HepG2 (cell line): ENCODE data around the gene MAML1. TPM values are rescaled to one million over a fixed set of nuclear protein-coding genes. Genes with fewer than 3 reads are reported as not detected.

Experiments used
- GFI1 ChIP-seq: sonication (generic); formaldehyde crosslinking; IDR thresholded peaks from 2 replicates; pipeline ENCODE4 v1.5.0; 2020; ENCODE audit warnings: missing genetic modification reagents, mild to moderate bottlenecking, borderline replicate concordance
- HDAC1 ChIP-seq: sonication (generic); formaldehyde crosslinking; IDR thresholded peaks from 2 replicates; pipeline ENCODE4 v1.5.1; 2020; ENCODE audit warnings: mild to moderate bottlenecking, missing genetic modification reagents
- HOXA3 ChIP-seq: sonication (generic); formaldehyde crosslinking; IDR thresholded peaks from 2 replicates; pipeline ENCODE4 v1.5.0; 2020; ENCODE audit warnings: missing genetic modification reagents
- KLF9 ChIP-seq: IDR thresholded peaks from 2 replicates; pipeline ENCODE4 v1.6.1; 2016; ENCODE audit warnings: low read depth
- MAX ChIP-seq: IDR thresholded peaks from 2 replicates; pipeline ENCODE4 v1.6.1; 2012; ENCODE audit warnings: inconsistent platforms
- MBD4 ChIP-seq: IDR thresholded peaks from 2 replicates; pipeline ENCODE4 v1.6.1; 2012; ENCODE audit warnings: low read length, inconsistent platforms, borderline replicate concordance
- MXD3 ChIP-seq: IDR thresholded peaks from 2 replicates; pipeline ENCODE4 v1.6.1; 2016; ENCODE audit warnings: mild to moderate bottlenecking, missing biosample characterization, missing genetic modification reagents
- PTBP1 ChIP-seq: fragments of 200-400 bp; formaldehyde crosslinking; IDR thresholded peaks from 2 replicates; pipeline ENCODE4 v1.6.1; 2018; ENCODE audit warnings: low read length, low read depth; ENCODE audit not compliant: poor library complexity, severe bottlenecking
- SP140L ChIP-seq: sonication (generic); formaldehyde crosslinking; IDR thresholded peaks from 2 replicates; pipeline ENCODE4 v1.4.0; 2020; ENCODE audit warnings: missing genetic modification reagents, borderline replicate concordance
- TBL1XR1 ChIP-seq: fragments of 150-350 bp; IDR thresholded peaks from 2 replicates; pipeline ENCODE4 v1.6.1; 2014; ENCODE audit warnings: borderline replicate concordance, low read length; ENCODE audit not compliant: partially characterized antibody
- THAP7 ChIP-seq: sonication (generic); formaldehyde crosslinking; IDR thresholded peaks from 2 replicates; pipeline ENCODE4 v1.8.1; 2023; ENCODE audit warnings: mild to moderate bottlenecking, missing genetic modification reagents
- ZNF337 ChIP-seq: sonication (generic); formaldehyde crosslinking; IDR thresholded peaks from 2 replicates; pipeline ENCODE4 v1.5.1; 2020; ENCODE audit warnings: missing genetic modification reagents, low read depth, mild to moderate bottlenecking, borderline replicate concordance
- ZNF362 ChIP-seq: sonication (generic); formaldehyde crosslinking; IDR thresholded peaks from 2 replicates; pipeline ENCODE4 v1.4.0; 2020; ENCODE audit warnings: missing genetic modification reagents, mild to moderate bottlenecking, borderline replicate concordance
- ZNF383 ChIP-seq: sonication (generic); formaldehyde crosslinking; IDR thresholded peaks from 2 replicates; pipeline ENCODE4 v1.4.0; 2020; ENCODE audit warnings: missing genetic modification reagents, mild to moderate bottlenecking, borderline replicate concordance
- ZNF512B ChIP-seq: sonication (generic); formaldehyde crosslinking; IDR thresholded peaks from 2 replicates; pipeline ENCODE4 v1.5.1; 2020; ENCODE audit warnings: missing genetic modification reagents, mild to moderate bottlenecking, borderline replicate concordance
- ZNF547 ChIP-seq: sonication (generic); formaldehyde crosslinking; IDR thresholded peaks from 2 replicates; pipeline ENCODE4 v1.5.1; 2020; ENCODE audit warnings: mild to moderate bottlenecking, missing genetic modification reagents
- ZNF563 ChIP-seq: sonication (generic); formaldehyde crosslinking; IDR thresholded peaks from 2 replicates; pipeline ENCODE4 v1.8.0; 2022; ENCODE audit warnings: mild to moderate bottlenecking, moderate library complexity, missing genetic modification reagents
- ZNF609 ChIP-seq: sonication (generic); formaldehyde crosslinking; IDR thresholded peaks from 2 replicates; pipeline ENCODE4 v1.4.0; 2020; ENCODE audit warnings: mild to moderate bottlenecking, missing genetic modification reagents, borderline replicate concordance
- ZNF782 ChIP-seq: sonication (generic); formaldehyde crosslinking; IDR thresholded peaks from 2 replicates; pipeline ENCODE4 v1.4.0; 2020; ENCODE audit warnings: missing genetic modification reagents, mild to moderate bottlenecking, borderline replicate concordance
- polyA plus RNA-seq, 8 experiments: library from polyadenylated mRNA; depleted of rRNA in 3 of 8; stranded (reverse) in 7 of 8; unstranded in 1 of 8; fragments of >200 nt; fragmentation: Illumina TruSeq in 4 of 8; extraction: Trizol in 4 of 8; gene quantifications; 2 replicates each; pipeline versions ENCODE4 v1.2.1 to v1.2.3, GENCODE V29; 2011 to 2016; ENCODE audit warnings: low read depth in 4 of 8, missing spikeins in 1 of 8, mixed read lengths in 1 of 8; ENCODE audit not compliant: insufficient read depth in 1 of 8
- total RNA-seq, 5 experiments: library from RNA; depleted of rRNA; stranded (reverse); fragments of >200 nt; fragmentation: Illumina TruSeq; extraction: Trizol; gene quantifications; 2 replicates each; pipeline ENCODE4 v1.2.3, GENCODE V29; 2016; ENCODE audit warnings: low read depth in 1 of 5

Gene MAML1
- total and polyA plus RNA-seq, 2 of the 13 experiments (the other 11 are each of a cell fraction or from before 2014, with no cell fraction given): 10.0 to 10.8 TPM

GRCh38 chr5:179818746-179819295 lies 86.2 kb downstream of the MAML1 start (continued):
- 0 out of 2 replicates have a peak, but pooled peaks have one; percentile 33 for TF ChIP-seq MXD3 (CRISPR knock-in tag)
- TF ChIP-seq ZNF337 (CRISPR knock-in tag): no peak
- 0 out of 2 replicates have a peak, but pooled peaks have one; percentile 46 for TF ChIP-seq ZNF383 (CRISPR knock-in tag)
- 0 out of 2 replicates have a peak, but pooled peaks have one; percentile 19 for TF ChIP-seq ZNF782
- TF ChIP-seq GFI1 (CRISPR knock-in tag): no peak
- peak; percentile 88; the same call in 1 of the 2 replicates for TF ChIP-seq HOXA3 (CRISPR knock-in tag)
- 0 out of 2 replicates have a peak, but pooled peaks have one; percentile 27 for TF ChIP-seq ZNF362 (CRISPR knock-in tag)
- no peak for TF ChIP-seq SP140L
- TF ChIP-seq ZNF563 (CRISPR knock-in tag): peak; percentile 44; the same call in 1 of the 2 replicates
- no peak for TF ChIP-seq ZNF512B (CRISPR knock-in tag)
- no peak; the same call in none of the 2 replicates for TF ChIP-seq ZNF547 (CRISPR knock-in tag)
- no peak for TF ChIP-seq KLF9 (CRISPR knock-in tag)
- TF ChIP-seq TBL1XR1: peak; percentile 76
- no peak for TF ChIP-seq MAX
- no peak for TF ChIP-seq THAP7
- peak; percentile 26 for TF ChIP-seq PTBP1
- no peak for TF ChIP-seq MBD4
- TF ChIP-seq ZNF609 (CRISPR knock-in tag): peak; percentile 89
- peak; percentile 96 for TF ChIP-seq HDAC1 (CRISPR knock-in tag)
